Adrenal gland (tissue), 19 donors: ENCODE results near the gene FCRL2. TPM values are rescaled to one million over a fixed set of nuclear protein-coding genes. Genes with fewer than 3 reads are reported as not detected.

Experiments used
- DNase-seq, 7 donors: peaks; one replicate each; pipeline ENCODE4 v3.0.0-alpha.2; 2019 to 2020
- H3K27ac ChIP-seq, 5 donors: fragments of 200-600 bp; sonication (generic) in 4 of 5; 1 replicate in 3 of 5; 2 replicates in 2 of 5; pipeline versions ENCODE4 v1.5.1 to v1.8.0; 2016 to 2020; ENCODE audit warnings: mild to moderate bottlenecking in 1 of 5
- H3K27me3 ChIP-seq: fragments of 200-600 bp; 2 replicates; pipeline ENCODE4 v1.8.0; 2021
- H3K36me3 ChIP-seq, 2 donors: fragments of 200-600 bp; replicated peaks in 1 of 2; 1 replicate in 1 of 2; 2 replicates in 1 of 2; pipeline versions ENCODE4 v1.5.1 to v1.8.0; 2018 to 2022
- H3K4me1 ChIP-seq, 2 donors: fragments of 200-600 bp; replicated peaks in 1 of 2; 1 replicate in 1 of 2; 2 replicates in 1 of 2; pipeline versions ENCODE4 v1.5.1 to v1.8.0; 2018 to 2021
- H3K4me3 ChIP-seq, 4 donors: fragments of 200-600 bp; sonication (generic) in 3 of 4; one replicate each; pipeline ENCODE4 v1.5.1; 2016 to 2018
- H3K9me3 ChIP-seq, 3 donors: fragments of 200-600 bp; sonication (generic) in 1 of 3; replicated peaks in 1 of 3; 1 replicate in 2 of 3; 2 replicates in 1 of 3; pipeline versions ENCODE4 v1.5.1 to v1.8.0; 2016 to 2021
- CTCF ChIP-seq, 6 experiments: fragments of 450-650 bp in 4 of 6; fragments of 200-600 bp in 2 of 6; sonication (generic) in 1 of 6; IDR thresholded peaks; 1 replicate in 5 of 6; 2 replicates in 1 of 6; pipeline versions ENCODE4 v1.5.1 to v1.8.0; 2016 to 2021; ENCODE audit warnings: antibody characterized with exemption in 6 of 6, mild to moderate bottlenecking in 2 of 6, moderate library complexity in 1 of 6
- POLR2A ChIP-seq, 2 donors: fragments of 450-650 bp; IDR thresholded peaks; one replicate each; pipeline ENCODE4 v1.6.1; 2017; ENCODE audit warnings: antibody characterized with exemption in 2 of 2, mild to moderate bottlenecking in 2 of 2, moderate library complexity in 1 of 2
- WGBS, 4 donors: extraction: QIAGEN DNeasy Blood & Tissue Kit in 2 of 4; methylation state at CpG; one replicate each; pipeline versions ENCODE4 v1.1.5 to v1.1.7; 2013 to 2017; 5-methylcytosine and 5-hydroxymethylcytosine counted together
- intact Hi-C, 2 donors: fragments of 100-400 bp; cut with DNase I; formaldehyde crosslinking; loops; one replicate each; pipeline versions ENCODE4 v1.14.1 to v1.15.0; 2022 to 2023
- long read RNA-seq, 10 donors: library from polyadenylated mRNA in 3 of 10; unstranded in 2 of 10; stranded (forward) in 1 of 10; transcript quantifications; one replicate each; pipeline ENCODE4 v2.0.0 and lab custom pipeline, GENCODE V29; 2021 to 2026
- polyA plus RNA-seq, 3 donors: library from polyadenylated mRNA; stranded (reverse); fragments of 200-250 nt in 2 of 3; fragments of 350-450 nt in 1 of 3; fragmentation: Illumina TruSeq in 1 of 3; extraction: RNeasy Lipid Tissue Mini Kit (QIAGEN cat#74804) in 1 of 3; gene quantifications; one replicate each; pipeline ENCODE4 v1.2.3, GENCODE V29; 2013 to 2014
- total RNA-seq, 9 donors: library from RNA; depleted of rRNA in 4 of 9; stranded (reverse); fragments of >200 nt in 4 of 9; fragments of 120-200 nt in 1 of 9; fragmentation: NEBNext Ultra II Directional in 1 of 9; extraction: Animal tissue kit (Norgen Biotek cat#: 25700) in 1 of 9; gene quantifications; one replicate each; pipeline versions ENCODE4 v1.1.0 to v1.2.4, GENCODE V29; 2013 to 2023
- donor health status: healthy with polysubstance abuse.
- donor health status: Bipolar disorder and iron deficiency.
- donor health status: DM: yes; HTN: yes; CAD: no.
- donor health status: DM: no; HTN: no; CAD: no.
- donor health status: DM: no; HTN: no; CAD: no.
- donor health status: DM: yes; HTN: yes; CAD: no.

FCRL2 gene
- total RNA-seq (not detected), polyA plus RNA-seq (under 1 TPM; 0.03 to 0.15 (median 0.08) TPM)
- long read RNA-seq, donor 1 = 0 reads
- long read RNA-seq, donor 2 = 0 reads
- long read RNA-seq, donor 3 = 0 reads
- long read RNA-seq, donor 4 = 0 reads
- long read RNA-seq, donor 5 = 0 reads
- long read RNA-seq, donor 6 = 0 reads
- long read RNA-seq, donor 7 = 0 reads
- long read RNA-seq, donor 8 = 0 reads
- long read RNA-seq, donor 9 = 0 reads
- long read RNA-seq, donor 10 = 0 reads

GRCh38 chr1:157776971-157777391 lies at the start of gene FCRL2:
Gene FCRL2, minus strand, starts transcription at chr1:157777132. Its CDS starts 59 bp downstream, at chr1:157777073.
- Histone ChIP-seq H3K9me3 (no peaks in the 10 kb centered on the region), H3K36me3 (no peaks in the 10 kb centered on the region), H3K27ac (no peak within 1 kb of the TSS), H3K4me1 (no peaks in the 10 kb centered on the region), H3K27me3 (no peaks in the 10 kb centered on the region), H3K4me3 (no peak within 1 kb of the TSS)
- intact Hi-C loops = no loop called here
- no peak for DNase-seq
- no peak for TF ChIP-seq POLR2A (IDR thresholded peaks at IDR 0.05)
- TF ChIP-seq CTCF (IDR thresholded peaks at IDR 0.05) = no peak
- 65 to 78% (median 78%) methylated on average over 1 of the region's 1 CpG for WGBS, 4 donors

GRCh38 chr1:157820299-157820698 lies 43.4 kb upstream of the FCRL2 start:
- Histone ChIP-seq H3K27ac (no peak overlapping the region), H3K9me3 (no peaks in the 10 kb centered on the region), H3K27me3 (no peaks in the 10 kb centered on the region), H3K4me1 (no peaks in the 10 kb centered on the region), H3K4me3 (no peak overlapping the region), H3K36me3 (no peaks in the 10 kb centered on the region)
- 62 to 77% (median 68%) methylated on average over 2 of the region's 2 CpGs for WGBS, 4 donors
- no peak for TF ChIP-seq CTCF (IDR thresholded peaks at IDR 0.05)
- no peak for TF ChIP-seq POLR2A (IDR thresholded peaks at IDR 0.05)
- no peak for DNase-seq
- intact Hi-C loops = no loop called here

- Histone ChIP-seq H3K27me3 (no peaks in the 10 kb centered on the region), H3K27ac (no peak within 1 kb of the TSS), H3K4me3 (no peak within 1 kb of the TSS), H3K4me1 (no peaks in the 10 kb centered on the region), H3K9me3 (no peaks in the 10 kb centered on the region), H3K36me3 (no peaks in the 10 kb centered on the region)
- TF ChIP-seq POLR2A (IDR thresholded peaks at IDR 0.05) = no peak
- no peak for TF ChIP-seq CTCF (IDR thresholded peaks at IDR 0.05)
- 39 to 64% (median 59%) methylated on average over 3 of the region's 3 CpGs for WGBS, 4 donors
- intact Hi-C loops = no loop called here
- no peak for DNase-seq
Observed at GRCh38 chr1:157819896-157820295, 43.0 kb upstream of the FCRL2 start, which contains the start of gene FCRL1. Gene FCRL1, minus strand, starts transcription at chr1:157820120. Its CDS starts 83 bp downstream, at chr1:157820037.

- no peaks in the 10 kb centered on the region for H3K9me3 ChIP-seq
- no peaks in the 10 kb centered on the region for H3K4me1 ChIP-seq
- H3K4me3 ChIP-seq = no peak overlapping the region
- no peaks in the 10 kb centered on the region for H3K36me3 ChIP-seq
- no peak for DNase-seq
- TF ChIP-seq POLR2A (IDR thresholded peaks at IDR 0.05) (no peak), CTCF (IDR thresholded peaks at IDR 0.05) (no peak)
- no peak overlapping the region for H3K27ac ChIP-seq
- WGBS, 4 donors = 66 to 76% (median 71%) methylated on average over 2 of the region's 2 CpGs
- no peaks in the 10 kb centered on the region for H3K27me3 ChIP-seq
- intact Hi-C loops = no loop called here
Observed at GRCh38 chr1:157819215-157819614, 42.3 kb upstream of the FCRL2 start.
